SK-N-SH (cell line): ENCODE measurements around the gene TMEM164.

Experiments used
- CTCF ChIP-seq: fragments of 200-600 bp; sonication (generic); IDR thresholded peaks from 2 replicates; pipeline ENCODE4 v1.6.1; 2017; ENCODE audit warnings: antibody characterized with exemption, mild to moderate bottlenecking, moderate library complexity
- EP300 ChIP-seq, 2 experiments: IDR thresholded peaks; 2 replicates each; pipeline versions ENCODE4 v1.4.0 to v1.6.1; 2012; ENCODE audit warnings: borderline replicate concordance in 1 of 2, low read depth in 1 of 2, low read length in 1 of 2
- RFX5 ChIP-seq: IDR thresholded peaks from 2 replicates; pipeline ENCODE4 v1.6.1; 2012; ENCODE audit warnings: mild to moderate bottlenecking, improper control_type of control experiment, low read length
- YY1 ChIP-seq: IDR thresholded peaks from 2 replicates; pipeline ENCODE4 v1.4.0; 2012; ENCODE audit warnings: low read depth, mild to moderate bottlenecking

- TF ChIP-seq CTCF (no peak), RFX5 (no peak), EP300 (IDR thresholded peaks at IDR 0.05; ENCODE audit: borderline replicate concordance in 1 of 2, low read depth in 1 of 2, low read length in 1 of 2) (no peak), YY1 (no peak)
Observed at GRCh38 chrX:110000000-110000399, 2.9 kb upstream of the TMEM164 start.
